Raji (cell line): Measurements from ENCODE around the gene TADA3.

Experiments used
- POLR2A ChIP-seq: IDR thresholded peaks from 2 replicates; pipeline ENCODE4 v1.6.1; 2011; ENCODE audit warnings: low read depth, low read length, control low read depth; ENCODE audit not compliant: insufficient read depth

TADA3 gene

DNA sequence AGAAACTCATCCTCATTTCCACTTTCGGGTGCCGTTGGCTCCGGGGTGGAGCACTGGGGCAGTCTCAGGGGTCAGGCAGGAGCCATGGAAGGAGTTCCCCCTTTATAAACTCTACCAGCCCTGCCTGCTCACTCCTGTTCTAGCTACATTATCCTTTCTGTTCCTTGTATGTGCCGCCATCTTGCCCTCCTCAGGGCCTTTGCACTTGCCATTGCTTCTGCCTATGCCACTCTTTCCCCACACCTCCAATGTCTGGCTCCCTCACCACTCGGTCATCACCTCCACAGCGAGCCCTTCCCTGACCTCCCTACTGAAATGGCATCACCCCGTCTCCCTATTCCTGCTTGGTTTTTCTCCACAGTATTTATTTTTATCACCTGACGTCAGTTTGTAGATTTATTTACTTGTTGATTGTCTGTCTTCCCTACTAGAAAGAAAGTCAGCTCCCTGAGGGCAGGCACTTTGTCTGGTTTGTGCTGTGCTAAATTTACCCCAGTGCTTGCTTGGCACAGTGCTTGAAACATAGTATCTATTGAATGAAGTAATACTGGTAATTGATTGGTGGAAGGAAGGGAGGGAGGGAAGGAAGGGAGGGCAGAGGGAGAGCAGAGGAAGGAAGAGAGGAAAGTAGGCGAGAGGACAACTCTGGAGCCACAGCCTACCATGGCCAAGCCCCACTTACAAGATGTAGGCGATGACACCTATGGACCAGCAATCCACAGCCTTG is 31.3 kb downstream of the TADA3 start:
- TF ChIP-seq POLR2A = no peak

DNA sequence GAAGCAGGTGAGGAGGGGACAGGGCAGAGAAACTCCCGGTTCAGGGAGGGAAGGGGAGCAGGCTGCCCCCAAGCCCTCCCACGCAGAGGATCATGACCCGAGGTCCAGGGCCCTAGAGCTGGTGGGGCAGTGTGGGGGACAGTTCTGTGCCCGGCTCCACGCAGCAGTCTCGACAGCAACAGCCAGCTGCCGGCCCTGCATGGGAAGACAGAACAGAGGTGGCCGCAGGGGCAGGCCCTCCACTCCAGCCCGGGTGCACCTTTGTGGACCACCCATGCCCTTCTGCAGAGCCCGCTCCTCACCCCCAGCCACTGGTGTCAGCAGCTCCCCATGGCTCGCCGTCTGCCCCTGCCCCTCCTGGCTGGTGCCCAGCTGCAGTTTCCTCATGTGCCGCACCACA is 34.8 kb downstream of the TADA3 start:
- TF ChIP-seq POLR2A = no peak

DNA sequence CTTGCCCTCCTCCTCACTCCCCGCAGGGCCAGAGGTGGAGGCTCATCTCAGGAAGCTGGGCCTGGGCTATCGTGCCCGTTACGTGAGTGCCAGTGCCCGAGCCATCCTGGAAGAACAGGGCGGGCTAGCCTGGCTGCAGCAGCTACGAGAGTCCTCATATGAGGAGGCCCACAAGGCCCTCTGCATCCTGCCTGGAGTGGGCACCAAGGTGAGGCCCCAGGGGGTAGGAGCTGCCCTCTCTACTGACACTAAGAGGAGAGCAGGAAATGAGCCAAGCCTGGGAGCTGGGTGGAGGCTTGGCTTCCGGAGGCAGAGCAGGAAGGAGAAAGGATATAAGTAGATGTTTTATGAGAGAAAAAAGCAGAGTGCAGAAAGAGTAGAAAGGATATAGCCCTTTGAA is 37.6 kb downstream of the TADA3 start:
- TF ChIP-seq POLR2A = no peak

DNA sequence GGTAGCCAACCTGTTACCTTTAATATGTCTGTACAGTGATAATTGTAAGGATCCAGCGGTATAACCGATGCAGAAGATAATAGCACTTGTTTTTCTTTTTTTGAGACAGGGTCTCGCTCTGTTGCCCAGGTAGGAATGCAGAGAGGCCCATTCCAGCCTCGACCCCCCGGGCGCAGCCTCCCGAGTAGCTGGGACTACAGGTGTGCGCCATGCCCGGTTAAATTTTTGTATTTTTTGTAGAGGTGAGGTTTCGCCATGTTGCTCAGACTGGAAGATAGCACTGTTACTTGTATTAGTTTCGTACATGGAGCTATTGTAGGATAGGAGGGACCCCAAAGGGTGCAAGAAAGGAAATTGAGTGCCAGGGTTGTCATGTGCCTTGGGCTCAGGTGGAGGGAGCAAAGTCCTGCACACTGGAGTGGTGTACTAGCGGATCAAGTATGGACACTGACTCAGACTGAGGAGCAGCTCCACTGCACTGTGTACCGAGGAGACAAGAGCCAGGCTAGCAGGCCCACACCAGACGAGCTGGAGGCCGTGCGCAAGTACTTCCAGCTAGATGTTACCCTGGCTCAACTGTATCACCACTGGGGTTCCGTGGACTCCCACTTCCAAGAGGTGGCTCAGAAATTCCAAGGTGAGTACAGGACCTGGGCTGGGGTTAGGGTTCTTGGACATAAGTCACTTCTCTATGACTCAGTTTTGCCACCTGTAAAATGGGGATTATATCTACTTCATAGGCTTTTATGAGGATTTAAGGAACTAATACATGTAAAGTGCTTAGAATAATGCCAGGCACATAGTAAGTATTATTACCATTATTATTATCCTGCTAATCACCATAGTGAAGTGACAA is 41.5 kb downstream of the TADA3 start:
- TF ChIP-seq POLR2A = no peak

DNA sequence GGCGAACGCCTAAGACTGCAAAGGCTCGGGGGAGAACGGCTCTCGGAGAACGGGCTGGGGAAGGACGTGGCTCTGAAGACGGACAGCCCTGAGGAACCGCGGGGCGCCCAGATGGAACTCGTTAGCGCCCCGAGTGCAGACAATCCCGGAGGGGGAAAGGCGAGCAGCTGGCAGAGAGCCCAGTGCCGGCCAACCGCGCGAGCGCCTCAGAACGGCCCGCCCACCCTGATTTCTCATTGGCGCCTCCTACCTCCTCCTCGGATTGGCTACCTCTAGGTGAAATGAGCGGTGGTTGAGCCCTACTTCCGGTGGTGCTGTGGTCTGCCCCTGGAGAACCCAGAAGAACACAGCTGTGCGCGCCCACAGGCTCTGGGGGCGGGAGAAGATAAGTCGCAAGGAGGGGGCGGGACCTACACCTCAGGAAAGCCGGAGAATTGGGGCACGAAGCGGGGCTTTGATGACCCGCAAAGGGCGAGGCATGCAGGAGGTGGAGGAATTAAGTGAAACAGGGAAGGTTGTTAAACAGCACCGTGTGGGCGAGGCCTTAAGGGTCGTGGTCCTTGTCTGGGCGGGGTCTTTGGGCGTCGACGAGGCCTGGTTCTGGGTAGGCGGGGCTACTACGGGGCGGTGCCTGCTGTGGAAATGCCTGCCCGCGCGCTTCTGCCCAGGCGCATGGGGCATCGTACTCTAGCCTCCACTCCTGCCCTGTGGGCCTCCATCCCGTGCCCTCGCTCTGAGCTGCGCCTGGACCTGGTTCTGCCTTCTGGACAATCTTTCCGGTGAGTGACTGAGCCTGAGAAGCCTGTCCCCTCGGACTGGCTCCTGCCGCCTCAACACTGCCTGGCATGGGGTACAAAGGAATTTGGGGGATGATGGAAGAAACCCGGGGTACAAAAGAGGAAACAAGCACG is 42.4 kb downstream of the TADA3 start, which contains the start of gene OGG1:
Gene OGG1, plus strand, starts transcription at position 308 of the 911 bp plus-strand sequence. Its CDS starts 335 bp downstream, at position 643.
- TF ChIP-seq POLR2A = peak; percentile 93

DNA sequence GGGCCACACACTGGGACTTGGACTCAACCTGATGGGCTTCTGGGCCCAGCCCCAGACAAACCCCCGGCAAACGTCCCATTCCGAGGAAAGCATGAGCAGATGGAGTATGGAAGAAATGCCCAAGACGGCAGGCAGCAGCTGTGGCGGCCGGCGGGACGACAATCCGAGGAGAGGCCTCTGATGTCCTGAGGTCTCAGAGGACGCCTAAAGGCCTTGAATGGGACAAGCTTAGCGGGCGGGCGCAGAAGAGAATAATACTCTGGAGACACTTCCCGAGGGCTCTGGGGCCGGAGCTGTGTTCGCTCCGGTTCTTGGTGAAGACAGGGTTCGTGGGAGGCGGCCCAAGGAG is 43.0 kb downstream of the TADA3 start:
- no peak for TF ChIP-seq POLR2A

DNA sequence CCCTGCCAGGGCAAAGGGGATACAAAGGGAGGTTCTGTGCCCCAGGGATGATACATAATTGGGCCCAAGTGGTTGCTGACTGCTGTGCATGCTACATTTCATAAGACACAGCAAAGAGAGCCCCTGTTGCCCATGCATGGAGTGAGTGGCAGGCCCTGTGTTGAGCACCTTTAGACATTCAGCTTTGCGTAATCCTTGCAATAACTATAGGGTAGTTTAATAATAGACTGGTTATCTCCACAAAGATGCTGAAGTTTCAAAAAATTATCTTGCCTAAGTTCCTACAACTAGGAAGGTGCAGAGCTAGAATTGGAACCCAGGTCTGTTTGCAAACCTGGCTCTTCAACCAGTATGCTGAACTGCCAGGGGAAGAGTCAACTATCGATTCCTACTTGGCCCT is 44.2 kb downstream of the TADA3 start:
- no peak for TF ChIP-seq POLR2A

DNA sequence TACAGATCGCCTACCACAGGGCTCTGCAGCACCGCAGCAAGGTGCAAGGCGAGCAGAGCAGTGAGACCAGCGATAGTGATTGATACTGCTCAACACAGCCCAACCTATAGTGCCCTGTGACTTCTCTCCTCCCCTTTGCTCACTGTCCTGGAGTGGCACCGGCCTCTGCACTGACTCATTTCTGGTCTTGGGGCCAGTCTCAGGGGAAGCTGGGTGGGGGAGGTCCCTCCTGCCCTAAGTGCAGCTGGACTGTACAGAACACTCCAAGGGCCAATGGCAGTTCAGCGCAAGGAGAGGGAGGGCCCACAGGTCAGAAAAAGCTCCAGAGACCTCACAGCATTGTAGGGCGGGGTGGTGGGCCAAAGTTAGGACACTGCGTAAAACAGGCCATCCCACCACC is 45.0 kb downstream of the TADA3 start:
- TF ChIP-seq POLR2A = no peak

DNA sequence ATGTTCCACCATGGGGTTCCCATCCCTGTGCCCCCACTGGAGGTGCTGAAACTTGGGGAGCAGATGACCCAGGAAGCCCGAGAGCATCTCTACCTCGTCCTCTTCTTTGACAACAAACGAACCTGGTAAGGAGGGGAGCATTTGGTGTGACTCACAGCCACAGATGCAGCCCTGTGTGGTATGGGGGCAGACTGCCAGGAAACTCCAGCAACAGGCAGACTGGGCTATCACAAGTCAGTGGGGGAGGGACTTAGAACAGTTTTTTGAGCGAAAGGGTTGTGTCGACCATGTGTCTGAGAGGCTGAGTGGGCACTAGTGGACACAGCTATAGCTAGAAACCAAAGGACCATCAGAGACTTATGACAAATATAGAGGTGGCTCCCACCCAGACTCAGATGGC is 45.9 kb downstream of the TADA3 start:
- TF ChIP-seq POLR2A = no peak

DNA sequence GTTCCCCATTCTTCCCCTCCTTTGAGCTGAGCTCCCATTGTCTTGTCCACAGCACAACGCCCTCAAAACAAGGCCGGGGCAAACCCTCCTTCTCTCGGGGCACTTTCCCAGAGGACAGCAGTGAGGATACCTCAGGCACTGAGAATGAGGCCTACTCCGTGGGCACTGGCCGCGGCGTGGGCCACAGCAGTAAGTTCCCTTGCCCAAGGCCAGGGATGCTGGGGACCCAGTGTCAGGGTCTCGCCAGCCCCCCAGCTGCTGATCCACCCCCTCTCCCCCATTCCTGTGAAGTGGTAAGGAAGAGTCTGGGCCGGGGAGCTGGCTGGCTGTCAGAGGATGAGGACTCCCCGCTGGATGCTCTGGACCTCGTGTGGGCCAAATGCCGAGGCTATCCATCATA is 46.8 kb downstream of the TADA3 start:
- no peak for TF ChIP-seq POLR2A

DNA sequence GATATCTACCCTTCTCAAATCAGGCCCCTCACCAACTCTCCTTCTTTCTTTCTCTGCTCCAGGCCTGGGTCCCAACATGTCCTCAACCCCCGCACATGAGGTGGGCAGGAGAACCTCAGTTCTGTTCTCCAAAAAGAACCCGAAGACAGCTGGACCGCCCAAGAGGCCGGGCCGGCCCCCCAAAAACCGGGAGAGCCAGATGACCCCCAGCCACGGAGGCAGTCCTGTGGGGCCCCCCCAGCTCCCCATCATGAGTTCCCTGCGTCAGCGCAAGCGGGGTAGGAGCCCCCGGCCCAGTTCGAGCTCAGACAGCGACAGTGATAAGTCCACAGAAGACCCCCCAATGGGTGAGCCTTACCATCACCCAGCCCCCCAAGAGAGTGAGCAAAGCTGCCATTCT is 48.1 kb downstream of the TADA3 start:
- no peak for TF ChIP-seq POLR2A

DNA sequence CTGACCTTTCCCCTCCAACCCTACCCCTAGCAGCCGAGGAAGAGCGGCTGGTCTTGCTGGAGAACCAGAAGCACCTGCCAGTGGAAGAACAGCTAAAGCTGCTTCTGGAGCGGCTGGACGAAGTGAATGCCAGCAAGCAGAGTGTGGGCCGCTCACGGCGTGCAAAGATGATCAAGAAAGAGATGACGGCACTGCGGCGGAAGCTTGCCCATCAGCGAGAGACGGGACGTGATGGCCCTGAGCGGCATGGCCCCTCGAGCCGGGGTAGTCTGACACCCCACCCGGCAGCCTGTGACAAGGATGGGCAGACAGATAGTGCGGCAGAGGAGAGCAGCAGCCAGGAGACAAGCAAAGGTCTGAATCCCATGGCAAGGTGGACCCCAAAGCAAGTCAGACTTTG is 48.7 kb downstream of the TADA3 start:
- no peak for TF ChIP-seq POLR2A

DNA sequence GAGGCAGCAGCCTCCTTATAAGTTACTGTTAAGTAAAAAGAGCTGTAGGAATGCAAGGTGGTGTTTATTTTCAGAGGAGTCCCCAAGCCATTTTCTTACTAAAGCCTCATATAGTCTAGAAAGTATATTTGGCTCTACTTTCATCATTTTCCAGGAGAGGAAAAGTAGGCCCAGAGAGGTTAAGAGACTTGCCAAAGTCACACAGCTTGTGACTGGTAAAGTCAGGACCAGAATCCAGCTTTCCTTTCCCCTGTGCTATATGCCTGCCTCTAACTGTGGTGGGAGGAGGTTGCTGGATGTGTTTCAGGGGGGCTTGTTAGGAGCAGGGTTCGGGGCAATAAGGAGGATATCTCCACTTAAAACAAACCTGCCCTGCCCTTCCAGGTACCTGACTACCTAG is 49.7 kb downstream of the TADA3 start:
- TF ChIP-seq POLR2A = no peak

DNA sequence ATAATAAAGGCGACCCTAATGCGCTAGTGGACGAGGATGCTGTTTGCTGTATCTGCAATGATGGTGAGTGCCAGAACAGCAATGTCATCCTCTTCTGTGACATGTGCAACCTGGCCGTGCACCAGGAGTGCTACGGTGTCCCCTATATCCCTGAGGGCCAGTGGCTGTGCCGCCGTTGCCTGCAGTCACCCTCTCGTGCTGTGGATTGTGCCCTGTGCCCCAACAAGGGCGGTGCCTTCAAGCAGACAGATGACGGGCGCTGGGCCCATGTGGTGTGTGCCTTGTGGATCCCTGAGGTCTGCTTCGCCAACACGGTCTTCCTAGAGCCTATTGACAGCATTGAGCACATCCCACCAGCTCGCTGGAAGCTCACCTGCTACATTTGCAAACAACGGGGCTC is 53.1 kb downstream of the TADA3 start:
- no peak for TF ChIP-seq POLR2A

DNA sequence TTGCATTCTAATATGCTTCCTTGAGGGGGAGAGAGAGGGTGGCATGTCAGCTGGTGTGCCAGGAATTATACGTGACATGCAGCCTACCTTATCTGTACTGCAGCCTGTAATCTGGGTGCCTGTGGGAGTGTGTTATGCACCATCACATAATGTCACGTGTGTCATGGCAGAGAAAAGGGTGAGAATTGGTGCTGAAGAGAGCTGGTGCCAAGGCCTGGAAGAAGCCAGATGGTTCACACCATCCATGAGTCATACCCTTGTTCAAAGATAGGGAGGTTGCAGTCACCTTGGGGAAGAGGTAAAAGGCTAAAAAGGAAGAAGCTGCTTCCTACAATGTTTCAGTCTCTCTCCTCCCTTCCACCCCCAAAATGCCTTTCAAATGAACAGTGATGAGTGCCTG is 55.4 kb downstream of the TADA3 start:
- TF ChIP-seq POLR2A = no peak
